Peyer's patch (tissue), 4 donors: ENCODE measurements around the gene PDE1C.

Experiments
- POLR2A ChIP-seq, 2 donors: fragments of 450-650 bp; IDR thresholded peaks; one replicate each; pipeline ENCODE4 v1.5.1; 2017; ENCODE audit warnings: antibody characterized with exemption in 2 of 2, mild to moderate bottlenecking in 2 of 2, moderate library complexity in 2 of 2
- TF ChIP-seq, protein P1 (sequence below), 6 experiments: fragments of 450-650 bp in 4 of 6; fragments of 200-600 bp in 2 of 6; sonication (generic) in 1 of 6; IDR thresholded peaks; one replicate each; pipeline ENCODE4 v1.5.1; 2017 to 2019; ENCODE audit warnings: antibody characterized with exemption in 6 of 6, mild to moderate bottlenecking in 3 of 6, moderate library complexity in 1 of 6

DNA sequence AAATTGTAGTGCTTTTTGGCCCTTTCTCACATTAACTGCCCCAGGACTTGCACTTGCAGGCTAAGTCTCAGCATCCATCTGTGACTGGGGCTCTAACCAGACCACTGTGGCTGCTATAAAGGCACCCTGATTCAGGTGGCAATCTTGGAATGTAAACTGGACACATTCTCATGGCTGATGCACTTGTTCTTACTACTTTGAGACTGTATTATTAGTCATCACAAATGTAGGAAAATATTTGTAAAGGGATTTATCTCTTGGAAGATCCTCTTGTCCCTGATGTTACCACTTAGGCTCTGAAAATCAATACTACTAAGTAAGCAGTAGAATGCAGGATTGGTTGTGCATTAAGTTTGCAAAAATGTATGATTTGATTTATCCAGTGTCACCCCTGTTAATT is 25.0 kb downstream of the PDE1C start:
- TF ChIP-seq POLR2A (IDR thresholded peaks at IDR 0.05) = no peak
- TF ChIP-seq, protein P1, sequence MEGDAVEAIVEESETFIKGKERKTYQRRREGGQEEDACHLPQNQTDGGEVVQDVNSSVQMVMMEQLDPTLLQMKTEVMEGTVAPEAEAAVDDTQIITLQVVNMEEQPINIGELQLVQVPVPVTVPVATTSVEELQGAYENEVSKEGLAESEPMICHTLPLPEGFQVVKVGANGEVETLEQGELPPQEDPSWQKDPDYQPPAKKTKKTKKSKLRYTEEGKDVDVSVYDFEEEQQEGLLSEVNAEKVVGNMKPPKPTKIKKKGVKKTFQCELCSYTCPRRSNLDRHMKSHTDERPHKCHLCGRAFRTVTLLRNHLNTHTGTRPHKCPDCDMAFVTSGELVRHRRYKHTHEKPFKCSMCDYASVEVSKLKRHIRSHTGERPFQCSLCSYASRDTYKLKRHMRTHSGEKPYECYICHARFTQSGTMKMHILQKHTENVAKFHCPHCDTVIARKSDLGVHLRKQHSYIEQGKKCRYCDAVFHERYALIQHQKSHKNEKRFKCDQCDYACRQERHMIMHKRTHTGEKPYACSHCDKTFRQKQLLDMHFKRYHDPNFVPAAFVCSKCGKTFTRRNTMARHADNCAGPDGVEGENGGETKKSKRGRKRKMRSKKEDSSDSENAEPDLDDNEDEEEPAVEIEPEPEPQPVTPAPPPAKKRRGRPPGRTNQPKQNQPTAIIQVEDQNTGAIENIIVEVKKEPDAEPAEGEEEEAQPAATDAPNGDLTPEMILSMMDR (IDR thresholded peaks at IDR 0.05) = no peak
